Smooth muscle cell (in vitro differentiated cells): ENCODE results near the gene DDX5. TPM values are rescaled to one million over a fixed set of nuclear protein-coding genes. Genes with fewer than 3 reads are reported as not detected.

Experiments
- DNase-seq: peaks from one replicate; lab custom pipeline; 2025; ENCODE audit not compliant: unreplicated experiment; lab: John Stamatoyannopoulos, UW
- H2AFZ ChIP-seq: fragments of 200-600 bp; sonication (generic); 2 replicates; pipeline ENCODE4 v1.6.0; 2016; ENCODE audit warnings: antibody characterized with exemption, low read depth, mild to moderate bottlenecking
- H3F3A ChIP-seq: fragments of 200-600 bp; sonication (generic); 2 replicates; pipeline ENCODE4 v1.6.0; 2017; ENCODE audit warnings: antibody characterized with exemption, low read depth
- H3K27ac ChIP-seq: fragments of 200-600 bp; sonication (generic); 2 replicates; pipeline ENCODE4 v1.5.1; 2016; ENCODE audit warnings: low read depth, mild to moderate bottlenecking
- H3K27me3 ChIP-seq: fragments of 200-600 bp; sonication (generic); 2 replicates; pipeline ENCODE4 v1.6.1; 2016; ENCODE audit warnings: low read depth, mild to moderate bottlenecking
- H3K36me3 ChIP-seq: fragments of 200-600 bp; sonication (generic); 2 replicates; pipeline ENCODE4 v1.5.1; 2016; ENCODE audit warnings: low read depth
- H3K4me1 ChIP-seq: fragments of 200-600 bp; sonication (generic); 2 replicates; pipeline ENCODE4 v1.5.1; 2016; ENCODE audit warnings: low read depth
- H3K4me2 ChIP-seq: fragments of 200-600 bp; sonication (generic); 2 replicates; pipeline ENCODE4 v1.6.0; 2016; ENCODE audit warnings: mild to moderate bottlenecking
- H3K4me3 ChIP-seq: fragments of 200-600 bp; sonication (generic); 2 replicates; pipeline ENCODE4 v1.5.1; 2016; ENCODE audit warnings: mild to moderate bottlenecking
- H3K79me2 ChIP-seq: fragments of 200-600 bp; sonication (generic); 2 replicates; pipeline ENCODE4 v1.6.0; 2016; ENCODE audit warnings: low read depth, mild to moderate bottlenecking
- H3K9ac ChIP-seq: fragments of 200-600 bp; sonication (generic); 2 replicates; pipeline ENCODE4 v1.6.0; 2016; ENCODE audit warnings: low read depth
- H3K9me3 ChIP-seq: fragments of 200-600 bp; sonication (generic); replicated peaks from 2 replicates; pipeline ENCODE4 v1.5.1; 2016; ENCODE audit warnings: low read depth
- H4K20me1 ChIP-seq: fragments of 200-600 bp; sonication (generic); 2 replicates; pipeline ENCODE4 v1.6.0; 2016; ENCODE audit warnings: low read depth
- CTCF ChIP-seq: fragments of 200-600 bp; sonication (generic); IDR thresholded peaks from 2 replicates; pipeline ENCODE4 v1.5.1; 2017; ENCODE audit warnings: borderline replicate concordance, mild to moderate bottlenecking, antibody characterized with exemption; ENCODE audit not compliant: insufficient read depth, poor library complexity, severe bottlenecking
- WGBS: methylation state at CpG from one replicate; pipeline ENCODE4 v1.1.7; 2016; ENCODE audit warnings: low lambda C conversion rate; 5-methylcytosine and 5-hydroxymethylcytosine counted together
- polyA plus RNA-seq: library from polyadenylated mRNA; unstranded; fragments of >200 nt; fragmentation: Nextera tagmentation; extraction: Ambion mirVana; gene quantifications from 2 replicates; pipeline ENCODE4 v1.2.1, GENCODE V29; 2016
- total RNA-seq: library from RNA; depleted of rRNA; stranded (reverse); fragments of >200 nt; gene quantifications from 2 replicates; pipeline ENCODE4 v1.2.3, GENCODE V29; 2014

The DDX5 gene
- total and polyA plus RNA-seq, 2 experiments from 2014 or later, result 446 to 679 TPM

- Histone ChIP-seq H3K27me3 (no peaks in the 10 kb centered on the region), H2AFZ (no peak overlapping the region), H3K9me3 (no peaks in the 10 kb centered on the region), H4K20me1 (peaks cover 89% of the 10 kb centered on the region), H3K4me3 (no peak overlapping the region), H3K4me1 (peaks cover 24% of the 10 kb centered on the region), H3K36me3 (peaks cover 52% of the 10 kb centered on the region), H3K9ac (no peak overlapping the region), H3K4me2 (peak overlapping the region; percentile 86), H3F3A (peaks cover 67% of the 10 kb centered on the region), H3K27ac (peak overlapping the region; percentile 99), H3K79me2 (peaks cover 63% of the 10 kb centered on the region)
- DNase-seq, result no peak
- no peak for TF ChIP-seq CTCF
- WGBS, result 52% methylated on average over 2 of the region's 2 CpGs
Observed at GRCh38 chr17:64502809-64503208, 3.3 kb downstream of the DDX5 start.

GRCh38 chr17:64502021-64502420 is 4.1 kb downstream of the DDX5 start:
- Histone ChIP-seq H3K27ac (peak overlapping the region; percentile 99), H3K9ac (peak overlapping the region; percentile 1), H3K4me1 (peaks cover 25% of the 10 kb centered on the region), H3K4me2 (no peak overlapping the region), H3K79me2 (peaks cover 60% of the 10 kb centered on the region), H3K27me3 (no peaks in the 10 kb centered on the region), H2AFZ (no peak overlapping the region), H3K9me3 (no peaks in the 10 kb centered on the region), H4K20me1 (peaks cover 81% of the 10 kb centered on the region), H3K4me3 (no peak overlapping the region), H3F3A (peaks cover 67% of the 10 kb centered on the region), H3K36me3 (peaks cover 52% of the 10 kb centered on the region)
- WGBS, result 96% methylated on average over 3 of the region's 3 CpGs
- DNase-seq, result no peak
- TF ChIP-seq CTCF, result no peak

DNA sequence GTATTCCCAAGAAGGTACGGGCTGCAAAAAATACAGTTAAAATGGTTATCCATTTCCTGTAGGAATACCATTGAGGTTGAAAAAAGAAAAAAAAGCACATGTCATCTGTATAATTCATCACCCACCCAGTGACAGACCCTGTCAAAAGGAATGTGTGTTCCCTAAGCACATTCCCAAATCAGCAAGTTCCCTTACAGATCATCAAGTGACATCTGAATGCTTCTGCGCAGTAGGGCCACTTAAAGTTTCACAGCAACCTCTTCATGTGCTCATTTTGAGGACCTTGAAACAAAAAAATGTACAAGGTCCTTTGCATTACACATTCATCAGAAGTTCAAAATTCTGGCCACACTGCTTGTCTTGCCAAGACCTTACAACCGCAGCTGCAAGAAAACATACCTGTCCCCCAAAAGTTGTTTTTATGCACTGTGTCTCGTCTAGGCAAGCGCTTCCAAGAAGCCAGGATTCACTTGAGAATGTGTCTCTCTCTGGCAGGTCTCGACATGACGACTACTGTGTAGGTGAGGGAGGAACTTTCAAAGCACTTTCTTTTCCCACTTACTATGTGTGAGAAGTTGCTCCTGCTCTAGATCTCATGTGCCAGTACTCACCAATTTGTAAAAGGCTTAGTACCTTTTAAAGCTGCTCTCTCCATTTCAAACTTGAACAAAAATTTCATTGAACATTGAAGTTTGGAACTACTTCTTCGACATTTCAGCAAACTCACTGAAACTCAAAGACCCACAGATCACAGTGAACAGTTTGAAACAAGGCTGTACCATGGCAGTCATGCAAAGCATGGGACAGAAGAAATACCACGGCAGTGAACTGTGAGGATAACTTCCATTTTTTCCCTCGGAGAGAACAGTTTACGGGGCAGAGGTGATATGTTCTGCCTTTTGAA is 5.0 kb downstream of the DDX5 start:
- no peak for DNase-seq
- H3K9ac ChIP-seq, result no peak overlapping the region

More for the DNA sequence above, 5.0 kb downstream of the DDX5 start:
- WGBS, result 93% methylated on average over 11 of the region's 11 CpGs
- peaks cover 60% of the 10 kb centered on the region for H3K79me2 ChIP-seq
- peak overlapping the region; percentile 99 for H3K27ac ChIP-seq
- no peaks in the 10 kb centered on the region for H3K27me3 ChIP-seq
- no peak overlapping the region for H3K4me2 ChIP-seq
- no peaks in the 10 kb centered on the region for H3K9me3 ChIP-seq
- no peak overlapping the region for H3K4me3 ChIP-seq
- H3F3A ChIP-seq, result peaks cover 67% of the 10 kb centered on the region
- H4K20me1 ChIP-seq, result peaks cover 81% of the 10 kb centered on the region
- H2AFZ ChIP-seq, result no peak overlapping the region
- peaks cover 25% of the 10 kb centered on the region for H3K4me1 ChIP-seq
- TF ChIP-seq CTCF, result no peak
- peaks cover 52% of the 10 kb centered on the region for H3K36me3 ChIP-seq
